Left renal pelvis (tissue), 4 donors: ENCODE results near the gene ZNF319. TPM values are rescaled to one million over a fixed set of nuclear protein-coding genes. Genes with fewer than 3 reads are reported as not detected.
"Not testable (repeated sequence)": the region's sequence is repeated elsewhere in the genome, so short reads cannot be mapped to it uniquely, and the experiment has no call there.

Source experiments
- DNase-seq, 4 donors: peaks; one replicate each; pipeline ENCODE4 v3.0.0-alpha.2; 2013; ENCODE audit warnings: low read depth in 4 of 4, low spot score in 3 of 4
- polyA plus RNA-seq, 4 donors: library from polyadenylated mRNA; unstranded; fragments of 120-200 nt; gene quantifications; one replicate each; pipeline ENCODE4 v1.2.1, GENCODE V29; 2013; ENCODE audit not compliant: insufficient read length in 4 of 4

ZNF319 gene
- polyA plus RNA-seq, 4 donors, result 9.5 to 12.9 (median 10.5) TPM

DNA sequence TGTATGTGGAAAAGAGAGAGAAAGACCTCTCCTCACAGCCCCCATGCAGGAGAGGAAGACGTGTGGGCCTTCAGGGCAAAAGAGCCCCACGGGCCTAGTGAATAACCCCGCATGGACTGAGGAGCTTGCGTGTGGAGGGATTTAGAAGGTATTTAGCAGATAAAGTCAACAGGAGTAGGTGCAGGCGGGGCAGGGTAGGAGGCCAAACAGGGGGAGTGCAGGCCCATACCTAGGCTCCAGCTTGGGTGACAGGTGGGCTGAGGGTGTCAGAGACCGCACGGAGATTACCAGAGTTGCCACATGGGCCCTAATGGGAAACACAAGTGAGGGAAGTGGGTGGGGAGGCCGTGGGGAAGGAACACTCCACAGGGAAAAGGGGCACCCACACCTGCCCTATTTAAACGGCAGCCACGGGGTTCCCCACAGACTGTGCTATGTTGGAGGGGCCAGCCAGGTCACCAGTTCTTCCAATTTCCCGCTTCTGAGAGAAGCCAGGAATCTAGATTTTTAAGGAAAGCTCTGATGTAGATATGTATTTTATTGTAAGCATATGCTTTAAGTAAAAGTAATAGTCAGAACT lies 21.4 kb downstream of the ZNF319 start:
- DNase-seq, result no peak

GRCh38 chr16:57978070-57978465 lies 22.4 kb downstream of the ZNF319 start:
- DNase-seq, result not testable (repeated sequence)

- no peak for DNase-seq
These were observed 22.9 kb downstream of the ZNF319 start for GRCh38 chr16:57977418-57978069.

GRCh38 chr16:57976331-57976796 lies 24.1 kb downstream of the ZNF319 start:
- DNase-seq, result no peak

GRCh38 chr16:57972306-57972705 lies 28.2 kb downstream of the ZNF319 start:
- no peak for DNase-seq

- DNase-seq, result no peak
These were observed 28.6 kb downstream of the ZNF319 start for GRCh38 chr16:57971848-57972247.

DNA sequence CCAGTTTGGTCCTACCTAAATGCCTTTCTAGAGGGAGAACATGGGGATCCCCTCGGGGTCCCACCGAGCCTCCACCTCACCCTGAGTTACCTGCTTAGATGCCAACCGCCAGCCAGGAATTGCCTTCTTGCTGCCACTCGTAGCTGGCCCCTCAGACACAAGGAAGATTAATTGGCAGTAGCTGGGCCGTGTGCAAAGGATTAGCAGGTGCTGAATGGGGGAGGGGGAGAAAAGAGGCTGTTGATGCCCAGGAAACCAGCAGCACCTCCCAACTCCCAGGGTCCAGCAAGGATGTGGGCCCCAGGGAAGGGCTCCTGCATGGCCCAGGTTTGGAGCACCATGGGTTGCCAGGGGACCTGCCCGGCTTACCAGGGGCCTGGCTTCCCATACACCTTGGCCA lies 29.5 kb downstream of the ZNF319 start, which contains the start of gene CNGB1:
TSS of gene CNGB1 (minus strand) at position 159 of the 400 bp plus-strand sequence. CDS start 3,842 bp downstream, outside the sequence.
- no peak for DNase-seq

- no peak for DNase-seq
These were observed 30.2 kb downstream of the ZNF319 start for GRCh38 chr16:57970319-57970718.

DNA sequence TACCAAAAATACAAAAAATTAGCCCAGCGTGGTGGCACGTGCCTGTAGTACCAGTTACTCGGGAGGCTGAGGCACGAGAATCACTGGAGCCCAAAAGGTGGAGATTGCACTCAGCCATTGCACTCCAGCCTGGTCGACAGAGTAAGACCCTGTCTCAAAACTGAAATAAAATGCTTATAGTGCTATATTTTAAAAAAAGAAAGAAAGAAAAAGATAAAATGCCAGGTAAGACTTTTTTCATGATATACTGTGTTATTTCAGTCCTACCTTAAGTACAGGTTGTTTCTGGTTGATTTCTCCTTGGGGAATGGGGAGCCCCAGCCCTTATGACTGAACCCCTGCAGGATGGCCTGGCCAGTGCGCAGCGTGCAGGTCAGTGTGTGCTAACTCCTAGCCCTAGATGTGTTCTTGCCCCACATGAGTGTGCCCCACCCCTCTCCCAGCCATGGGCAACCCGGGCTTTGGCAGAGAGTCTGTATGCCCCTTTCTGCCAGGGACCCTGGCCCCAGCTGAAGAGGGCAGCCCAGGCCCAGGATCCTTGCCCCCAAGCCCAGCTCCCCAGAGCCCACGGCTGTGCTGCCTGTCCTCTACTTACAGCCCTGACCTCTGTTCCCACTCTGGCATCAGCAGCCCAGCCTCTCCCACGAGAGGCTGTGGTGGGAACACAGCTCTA lies 30.9 kb downstream of the ZNF319 start:
- no peak for DNase-seq

DNA sequence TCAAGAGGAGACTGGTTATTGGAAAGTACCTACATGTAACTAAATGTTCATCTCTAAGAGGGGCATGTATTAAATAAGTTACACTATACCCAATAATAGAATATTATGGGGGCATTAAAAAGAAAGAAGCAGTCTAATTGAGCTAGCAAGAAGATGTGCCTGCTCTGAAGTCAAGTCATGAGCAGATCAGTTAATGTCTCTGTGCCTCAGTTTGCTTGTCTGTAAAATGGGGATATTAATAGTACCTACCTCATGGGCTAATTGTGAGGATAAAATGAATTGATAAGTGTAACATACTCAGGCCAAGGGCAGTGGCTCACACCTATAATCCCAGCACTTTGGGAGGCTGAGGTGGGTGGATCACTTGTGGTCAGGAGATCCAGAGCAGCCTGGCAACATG lies 32.6 kb downstream of the ZNF319 start:
- no peak for DNase-seq

GRCh38 chr16:57966986-57967385 lies 33.5 kb downstream of the ZNF319 start:
- DNase-seq, result no peak

- no peak for DNase-seq
These were observed 34.2 kb downstream of the ZNF319 start for GRCh38 chr16:57966204-57966771.

- DNase-seq, result no peak
These were observed 36.2 kb downstream of the ZNF319 start for GRCh38 chr16:57964157-57964700.

- DNase-seq, result no peak
These were observed 37.7 kb downstream of the ZNF319 start for GRCh38 chr16:57962756-57963155.

DNA sequence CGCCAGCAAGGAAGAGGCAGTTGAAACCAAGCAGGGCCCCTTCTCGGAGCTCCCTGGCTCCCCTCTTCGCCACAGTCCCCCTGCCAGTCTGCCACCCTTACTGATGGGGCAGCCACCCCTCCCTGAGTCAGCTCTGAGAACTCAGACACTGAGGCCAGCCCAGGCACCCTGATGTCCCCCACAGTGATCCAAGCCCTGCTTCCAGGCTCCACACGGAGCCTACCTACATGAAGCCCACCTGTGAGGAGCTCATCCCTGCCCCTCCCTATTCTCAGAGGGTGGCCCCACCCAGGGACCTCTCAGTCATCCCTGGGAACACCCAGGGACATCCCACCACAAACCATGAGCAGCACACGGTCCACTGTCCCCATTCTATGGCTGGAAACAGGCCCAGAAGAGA lies 38.4 kb downstream of the ZNF319 start:
- DNase-seq, result no peak

DNA sequence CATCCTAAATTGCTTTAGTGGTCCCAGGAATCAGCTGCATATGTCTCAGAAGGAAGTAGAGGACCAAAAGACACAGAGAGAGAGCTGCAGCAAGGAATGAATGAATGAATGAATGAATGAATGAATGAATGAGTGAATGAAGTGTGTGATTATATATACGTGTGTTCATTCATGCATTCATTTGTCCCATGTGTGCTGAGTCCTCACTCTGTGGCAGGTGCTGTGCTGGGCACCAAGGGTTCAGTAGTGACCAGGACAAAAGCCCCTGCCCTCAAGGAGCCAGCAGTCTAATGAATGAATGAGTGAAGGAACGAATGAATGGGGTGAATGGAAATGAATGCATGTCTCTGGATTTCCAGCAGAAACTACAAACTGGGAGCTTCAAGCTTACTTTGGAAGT lies 38.9 kb downstream of the ZNF319 start:
- no peak for DNase-seq

- no peak for DNase-seq
These were observed 39.5 kb downstream of the ZNF319 start for GRCh38 chr16:57960826-57961472.

GRCh38 chr16:57960310-57960709 lies 40.2 kb downstream of the ZNF319 start:
- no peak for DNase-seq

GRCh38 chr16:57959804-57960203 lies 40.7 kb downstream of the ZNF319 start:
- DNase-seq, result no peak

DNA sequence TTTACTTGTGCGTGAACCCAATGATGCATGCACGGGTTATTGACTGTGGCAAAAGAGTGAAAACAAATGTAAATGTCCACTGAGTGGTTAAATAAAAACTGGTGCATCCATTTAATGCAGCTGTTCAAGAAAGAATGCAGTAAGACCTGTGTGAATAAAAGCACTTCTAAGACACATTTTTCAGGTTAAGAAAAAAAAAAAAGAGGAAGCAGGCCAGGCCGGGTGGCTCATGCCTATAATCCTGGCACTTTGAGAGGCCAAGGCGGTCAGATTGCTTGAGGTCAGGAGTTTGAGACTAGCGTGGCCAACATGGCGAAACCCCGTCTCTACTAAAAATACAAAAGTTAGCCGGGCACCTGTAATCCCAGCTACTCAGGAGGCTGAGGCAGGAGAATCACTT lies 41.4 kb downstream of the ZNF319 start:
- DNase-seq, result peak in 1 of 4 donors; percentile 12

DNA sequence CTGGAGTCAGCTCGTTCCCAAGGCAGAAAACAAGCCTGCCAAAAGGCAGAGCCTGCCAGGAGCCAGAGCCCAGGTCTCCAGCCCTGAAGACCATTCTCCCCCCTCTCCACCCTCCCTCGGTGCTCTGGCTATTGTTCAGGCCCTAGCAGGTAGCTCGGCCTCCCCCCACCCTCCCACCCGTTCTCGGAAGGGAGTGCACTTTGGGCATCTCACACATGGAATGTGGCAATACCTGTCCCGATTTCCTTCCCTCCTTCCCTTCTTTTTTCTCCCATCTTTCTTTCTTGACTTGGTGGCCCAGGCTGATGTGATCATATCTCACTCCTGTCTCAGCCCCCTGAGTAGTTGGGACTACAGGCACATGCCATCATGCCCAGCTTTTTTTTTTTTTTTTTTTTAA lies 41.9 kb downstream of the ZNF319 start:
- no peak for DNase-seq
